Renal cortex interstitium (tissue), 11 donors: Measurements from ENCODE around the gene MIAT. TPM values are rescaled to one million over a fixed set of nuclear protein-coding genes. Genes with fewer than 3 reads are reported as not detected.

Source experiments
- DNase-seq, 11 donors: peaks; one replicate each; pipeline ENCODE4 v3.0.0-alpha.2; 2013; ENCODE audit warnings: low read depth in 9 of 11, low spot score in 4 of 11; ENCODE audit errors: extremely low read depth in 1 of 11
- polyA plus RNA-seq, 3 donors: library from polyadenylated mRNA; unstranded; fragments of 120-200 nt; gene quantifications; one replicate each; pipeline ENCODE4 v1.2.1, GENCODE V29; 2013; ENCODE audit not compliant: insufficient read length in 3 of 3

Gene MIAT
- polyA plus RNA-seq, 3 donors = 0.47 to 0.85 (median 0.52) TPM

- no peak for DNase-seq
Measured at GRCh38 chr22:26629988-26630761, 27.2 kb upstream of the MIAT start.

GRCh38 chr22:26631282-26631681 is 26.1 kb upstream of the MIAT start:
- DNase-seq = no peak

- DNase-seq = no peak
Measured at GRCh38 chr22:26632422-26633155, 24.8 kb upstream of the MIAT start.

GRCh38 chr22:26634189-26634588 is 23.2 kb upstream of the MIAT start:
- no peak for DNase-seq

- DNase-seq = no peak
Measured at GRCh38 chr22:26635117-26635516, 22.3 kb upstream of the MIAT start.

- no peak for DNase-seq
Measured at GRCh38 chr22:26636296-26636695, 21.1 kb upstream of the MIAT start.

GRCh38 chr22:26642465-26643417 is 14.6 kb upstream of the MIAT start:
- no peak for DNase-seq

GRCh38 chr22:26643418-26644100 is 13.8 kb upstream of the MIAT start:
- no peak for DNase-seq

GRCh38 chr22:26646158-26646557 is 11.2 kb upstream of the MIAT start:
- no peak for DNase-seq

GRCh38 chr22:26648011-26648497 is 9.3 kb upstream of the MIAT start:
- no peak for DNase-seq

GRCh38 chr22:26648528-26649388 is 8.6 kb upstream of the MIAT start:
- DNase-seq = no peak

GRCh38 chr22:26650722-26651421 is 6.5 kb upstream of the MIAT start:
- no peak for DNase-seq

GRCh38 chr22:26651815-26652214 is 5.6 kb upstream of the MIAT start:
- no peak for DNase-seq

- no peak for DNase-seq
Measured at GRCh38 chr22:26658161-26658560, 773 bp downstream of the MIAT start.

- DNase-seq = no peak
Measured at GRCh38 chr22:26658671-26659478, 1.5 kb downstream of the MIAT start.

GRCh38 chr22:26660356-26660755 is 3.0 kb downstream of the MIAT start:
- no peak for DNase-seq
